MM.1S (cell line): ENCODE data around the gene SHANK1.

Experiments used
- DNase-seq: peaks from one replicate; pipeline ENCODE4 v3.0.0-alpha.2; 2015
- H2AFZ ChIP-seq: fragments of 300-600 bp; sonication (generic); 2 replicates; pipeline ENCODE4 v1.6.0; 2016; ENCODE audit warnings: antibody characterized with exemption, low read length
- H3F3A ChIP-seq: fragments of 300-600 bp; sonication (generic); 2 replicates; pipeline ENCODE4 v1.6.1; 2016; ENCODE audit warnings: mild to moderate bottlenecking, antibody characterized with exemption, low read length, moderate library complexity, mixed read lengths; ENCODE audit not compliant: insufficient read depth
- H3K27ac ChIP-seq: fragments of 300-600 bp; sonication (generic); 2 replicates; pipeline ENCODE4 v1.5.1; 2016; ENCODE audit warnings: mild to moderate bottlenecking, low read length
- H3K27me3 ChIP-seq: fragments of 300-600 bp; sonication (generic); replicated peaks from 2 replicates; pipeline ENCODE4 v1.6.0; 2016; ENCODE audit warnings: low read length; ENCODE audit not compliant: insufficient read depth
- H3K36me3 ChIP-seq: fragments of 300-600 bp; sonication (generic); replicated peaks from 2 replicates; pipeline ENCODE4 v1.6.1; 2016; ENCODE audit warnings: mild to moderate bottlenecking, low read length, mixed read lengths; ENCODE audit not compliant: insufficient read depth
- H3K4me1 ChIP-seq: fragments of 300-600 bp; sonication (generic); 2 replicates; pipeline ENCODE4 v1.6.1; 2016; ENCODE audit warnings: low read length, mixed read lengths
- H3K4me2 ChIP-seq: fragments of 300-600 bp; sonication (generic); 2 replicates; pipeline ENCODE4 v1.6.0; 2016; ENCODE audit warnings: low read depth, low read length
- H3K4me3 ChIP-seq: fragments of 300-600 bp; sonication (generic); 2 replicates; pipeline ENCODE4 v1.5.1; 2016; ENCODE audit warnings: low read length, mixed read lengths
- H3K79me2 ChIP-seq: fragments of 300-600 bp; sonication (generic); 2 replicates; pipeline ENCODE4 v1.6.1; 2016; ENCODE audit warnings: mixed run types, low read length, mixed read lengths
- H3K9ac ChIP-seq: fragments of 300-600 bp; sonication (generic); 2 replicates; pipeline ENCODE4 v1.6.1; 2016; ENCODE audit warnings: low read length, mixed read lengths
- H3K9me2 ChIP-seq: fragments of 300-600 bp; sonication (generic); replicated peaks from 2 replicates; pipeline ENCODE4 v1.6.1; 2016; ENCODE audit warnings: mild to moderate bottlenecking, low read length, mixed read lengths; ENCODE audit not compliant: insufficient read depth
- H3K9me3 ChIP-seq: fragments of 300-600 bp; sonication (generic); replicated peaks from 2 replicates; pipeline ENCODE4 v1.6.1; 2016; ENCODE audit warnings: mild to moderate bottlenecking, low read length, mixed read lengths; ENCODE audit not compliant: insufficient read depth
- H4K20me1 ChIP-seq: fragments of 300-600 bp; sonication (generic); 2 replicates; pipeline ENCODE4 v1.6.1; 2016; ENCODE audit warnings: mild to moderate bottlenecking, low read length, moderate library complexity, mixed read lengths; ENCODE audit not compliant: insufficient read depth
- EZH2 ChIP-seq: fragments of 300-600 bp; sonication (generic); optimal IDR thresholded peaks from 2 replicates; pipeline ENCODE3; 2017; ENCODE audit warnings: low read depth, mild to moderate bottlenecking, antibody characterized with exemption, low read length, mixed read lengths
- EZH2phosphoT487 ChIP-seq: fragments of 300-600 bp; sonication (generic); IDR thresholded peaks from 2 replicates; pipeline ENCODE4 v1.6.1; 2018; ENCODE audit warnings: antibody characterized with exemption, low read length
- TF ChIP-seq, protein P1 (sequence below): fragments of 300-600 bp; sonication (generic); IDR thresholded peaks from 2 replicates; pipeline ENCODE4 v1.5.1; 2016; ENCODE audit warnings: antibody characterized with exemption, low read length, mixed read lengths

Gene SHANK1

DNA sequence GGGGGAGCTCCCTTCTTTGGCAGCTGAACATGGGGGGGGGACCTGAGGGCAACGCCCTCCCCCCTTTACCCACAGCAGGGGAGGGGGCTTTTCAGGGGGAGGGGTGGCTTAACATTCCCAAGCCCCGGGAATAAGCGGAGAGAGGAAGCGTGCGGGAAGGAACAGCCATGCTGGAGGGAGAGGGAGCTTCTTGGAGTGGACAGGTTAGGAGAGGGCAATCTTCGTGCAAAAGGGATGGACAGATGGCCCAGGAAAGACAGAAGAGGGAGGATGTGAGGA lies 59.6 kb downstream of the SHANK1 start:
- Histone ChIP-seq H3K27ac (no peak overlapping the region), H3K9ac (no peak overlapping the region)
- TF ChIP-seq, protein P1, sequence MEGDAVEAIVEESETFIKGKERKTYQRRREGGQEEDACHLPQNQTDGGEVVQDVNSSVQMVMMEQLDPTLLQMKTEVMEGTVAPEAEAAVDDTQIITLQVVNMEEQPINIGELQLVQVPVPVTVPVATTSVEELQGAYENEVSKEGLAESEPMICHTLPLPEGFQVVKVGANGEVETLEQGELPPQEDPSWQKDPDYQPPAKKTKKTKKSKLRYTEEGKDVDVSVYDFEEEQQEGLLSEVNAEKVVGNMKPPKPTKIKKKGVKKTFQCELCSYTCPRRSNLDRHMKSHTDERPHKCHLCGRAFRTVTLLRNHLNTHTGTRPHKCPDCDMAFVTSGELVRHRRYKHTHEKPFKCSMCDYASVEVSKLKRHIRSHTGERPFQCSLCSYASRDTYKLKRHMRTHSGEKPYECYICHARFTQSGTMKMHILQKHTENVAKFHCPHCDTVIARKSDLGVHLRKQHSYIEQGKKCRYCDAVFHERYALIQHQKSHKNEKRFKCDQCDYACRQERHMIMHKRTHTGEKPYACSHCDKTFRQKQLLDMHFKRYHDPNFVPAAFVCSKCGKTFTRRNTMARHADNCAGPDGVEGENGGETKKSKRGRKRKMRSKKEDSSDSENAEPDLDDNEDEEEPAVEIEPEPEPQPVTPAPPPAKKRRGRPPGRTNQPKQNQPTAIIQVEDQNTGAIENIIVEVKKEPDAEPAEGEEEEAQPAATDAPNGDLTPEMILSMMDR: no peak
- TF ChIP-seq EZH2 (no peak), EZH2phosphoT487 (no peak)

DNA sequence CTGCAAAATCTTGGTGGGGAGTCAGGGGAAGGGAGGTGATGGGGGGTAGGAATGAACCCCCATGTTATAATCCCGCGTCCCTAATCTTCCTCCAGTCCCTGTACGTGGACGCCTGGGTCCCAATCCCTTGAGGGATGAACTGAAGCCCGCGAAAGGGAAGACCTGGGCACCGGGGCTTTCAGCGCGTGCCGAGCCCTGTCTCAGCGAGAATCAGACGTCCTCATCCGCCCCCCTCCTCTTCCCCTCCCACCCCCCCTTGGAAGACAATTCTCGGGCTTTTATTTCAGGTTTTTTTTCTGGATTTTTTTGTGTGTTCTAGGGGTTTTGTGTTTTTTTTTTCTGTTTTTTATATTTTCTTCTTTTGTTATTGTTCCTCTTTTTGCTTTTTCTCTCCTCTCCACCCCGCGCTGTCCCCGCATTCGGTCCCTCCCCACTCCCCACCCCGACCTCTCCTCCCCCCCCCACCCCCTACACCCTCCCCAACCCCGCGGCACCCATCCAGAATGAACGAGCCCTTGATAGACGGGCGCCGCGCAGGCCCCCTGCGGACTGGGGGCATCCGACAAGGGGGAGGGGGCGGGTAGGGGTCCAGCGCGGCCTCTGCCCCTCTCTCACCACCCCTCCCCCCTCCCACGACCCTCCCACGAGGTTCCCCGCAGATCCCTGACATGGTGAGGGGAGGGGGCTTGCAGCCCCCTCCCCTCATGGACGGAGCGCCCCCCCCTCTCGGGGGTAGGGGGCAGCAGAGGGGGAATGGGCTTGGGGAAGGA lies 60.1 kb downstream of the SHANK1 start:
- no peaks in the 10 kb centered on the region for H4K20me1 ChIP-seq
- no peaks in the 10 kb centered on the region for H3F3A ChIP-seq
- H3K36me3 ChIP-seq: no peaks in the 10 kb centered on the region
- H3K79me2 ChIP-seq: no peaks in the 10 kb centered on the region
- H3K4me2 ChIP-seq: no peak overlapping the region
- H3K9me2 ChIP-seq: no peaks in the 10 kb centered on the region
- no peaks in the 10 kb centered on the region for H3K4me1 ChIP-seq
- no peak overlapping the region for H3K4me3 ChIP-seq
- H3K27ac ChIP-seq: no peak overlapping the region
- H2AFZ ChIP-seq: no peak overlapping the region
- H3K9me3 ChIP-seq: no peaks in the 10 kb centered on the region
- H3K9ac ChIP-seq: no peak overlapping the region
- no peak for DNase-seq
- H3K27me3 ChIP-seq: peaks cover 64% of the 10 kb centered on the region
- TF ChIP-seq EZH2 (no peak), EZH2phosphoT487 (no peak)
- TF ChIP-seq, protein P1: no peak

More for the DNA sequence above, 59.6 kb downstream of the SHANK1 start:
- H3K4me3 ChIP-seq: no peak overlapping the region
- no peaks in the 10 kb centered on the region for H3K9me2 ChIP-seq
- DNase-seq: no peak
- no peaks in the 10 kb centered on the region for H3K4me1 ChIP-seq
- H3F3A ChIP-seq: no peaks in the 10 kb centered on the region
- H2AFZ ChIP-seq: no peak overlapping the region
- H3K4me2 ChIP-seq: no peak overlapping the region
- peaks cover 64% of the 10 kb centered on the region for H3K27me3 ChIP-seq
- H3K9me3 ChIP-seq: no peaks in the 10 kb centered on the region
- no peaks in the 10 kb centered on the region for H3K36me3 ChIP-seq
- H3K79me2 ChIP-seq: no peaks in the 10 kb centered on the region
- H4K20me1 ChIP-seq: no peaks in the 10 kb centered on the region

DNA sequence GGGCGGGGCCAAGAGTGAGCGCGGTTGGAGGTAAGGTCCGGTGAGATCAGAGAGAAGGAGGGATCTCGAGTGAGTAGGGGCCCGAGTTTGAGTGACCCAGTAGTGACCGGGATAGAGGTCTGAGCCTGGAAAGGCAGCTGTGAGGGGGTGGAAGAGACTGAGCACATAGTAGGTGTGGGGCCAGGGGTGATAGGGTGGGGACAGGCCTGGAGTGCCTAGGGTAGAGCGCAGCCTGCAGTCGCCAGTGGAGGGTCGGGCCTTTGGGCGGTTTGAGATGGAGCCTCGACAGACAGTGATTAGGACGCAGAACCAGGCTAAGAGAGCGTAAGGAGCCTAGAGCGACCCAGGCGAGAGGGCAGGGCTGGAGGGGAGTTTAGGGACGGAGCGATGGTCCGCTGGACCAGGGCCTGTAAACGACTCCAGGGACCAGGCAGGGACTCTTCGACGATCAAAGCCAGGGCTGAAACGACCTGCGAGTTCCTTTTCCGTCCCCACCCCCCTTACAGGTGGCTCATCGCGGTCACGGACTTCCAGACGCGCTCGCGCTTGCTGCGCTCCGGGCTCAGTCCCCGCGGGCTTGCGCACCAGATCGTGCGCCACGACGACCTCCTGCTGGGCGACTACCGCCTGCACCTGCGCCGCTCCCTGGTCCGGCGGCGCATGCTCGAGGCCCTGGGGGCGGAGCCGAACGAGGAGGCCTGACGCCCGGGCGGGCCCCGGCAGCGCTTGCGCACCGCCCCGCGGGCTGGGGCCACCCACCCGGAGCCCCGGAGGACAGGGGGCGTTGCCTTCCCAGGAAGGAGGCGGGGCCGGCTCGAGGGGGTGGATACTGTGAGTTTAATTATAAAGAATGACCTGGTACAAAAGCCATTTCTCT lies 60.9 kb downstream of the SHANK1 start:
- no peak for DNase-seq
- Histone ChIP-seq H3K9me2 (no peaks in the 10 kb centered on the region), H2AFZ (no peak overlapping the region), H3K9ac (no peak overlapping the region), H3K79me2 (no peaks in the 10 kb centered on the region), H4K20me1 (no peaks in the 10 kb centered on the region), H3K4me2 (peak overlapping the region; percentile 27; the same call in 1 of the 2 replicates), H3K9me3 (no peaks in the 10 kb centered on the region), H3K4me3 (no peak overlapping the region), H3K27me3 (peaks cover 58% of the 10 kb centered on the region), H3F3A (no peaks in the 10 kb centered on the region), H3K4me1 (no peaks in the 10 kb centered on the region), H3K36me3 (no peaks in the 10 kb centered on the region), H3K27ac (no peak overlapping the region)
- TF ChIP-seq, protein P1: no peak
